Epithelial cell of esophagus (primary cell): Measurements from ENCODE around the gene PTPN18.
"Not testable (repeated sequence)": the region's sequence is repeated elsewhere in the genome, so short reads cannot be mapped to it uniquely, and the experiment has no call there.

Experiments
- DNase-seq: peaks from one replicate; pipeline ENCODE4 v3.0.0; 2010; ENCODE audit warnings: low read depth
- H3K4me3 ChIP-seq: 2 replicates; pipeline ENCODE4 v1.5.1; 2011; ENCODE audit warnings: mild to moderate bottlenecking, low read length, control low read depth
- CTCF ChIP-seq: IDR thresholded peaks from 2 replicates; pipeline ENCODE4 v1.5.1; 2011; ENCODE audit warnings: low read depth, mild to moderate bottlenecking, low read length, control low read depth, inconsistent platforms; ENCODE audit not compliant: insufficient read depth; ENCODE audit errors: missing control alignments

Gene PTPN18

GRCh38 chr2:130318906-130319305 lies 37.0 kb upstream of the PTPN18 start:
- TF ChIP-seq CTCF = no peak
- H3K4me3 ChIP-seq = no peak overlapping the region
- no peak for DNase-seq

GRCh38 chr2:130319536-130319935 lies 36.3 kb upstream of the PTPN18 start:
- DNase-seq = peak; percentile 68
- no peak for TF ChIP-seq CTCF
- no peak overlapping the region for H3K4me3 ChIP-seq

GRCh38 chr2:130327703-130328527 lies 27.9 kb upstream of the PTPN18 start:
- TF ChIP-seq CTCF = no peak
- no peak overlapping the region for H3K4me3 ChIP-seq
- peak; percentile 80 for DNase-seq

GRCh38 chr2:130328710-130329109 lies 27.1 kb upstream of the PTPN18 start:
- H3K4me3 ChIP-seq = no peak overlapping the region
- no peak for TF ChIP-seq CTCF

GRCh38 chr2:130332271-130333073 lies 23.4 kb upstream of the PTPN18 start:
- DNase-seq = peak; percentile 92
- TF ChIP-seq CTCF = peak; percentile 98
- H3K4me3 ChIP-seq = no peak overlapping the region

More at GRCh38 chr2:130328710-130329109, 27.1 kb upstream of the PTPN18 start:
- peak; percentile 97 for DNase-seq

- DNase-seq, H3K4me3 ChIP-seq: not testable (repeated sequence)
Measured at GRCh38 chr2:130333253-130333652, 22.6 kb upstream of the PTPN18 start.

- TF ChIP-seq CTCF = no peak
- no peak overlapping the region for H3K4me3 ChIP-seq
- DNase-seq = no peak
Measured at GRCh38 chr2:130334026-130334425, 21.8 kb upstream of the PTPN18 start.
